Motor neuron (in vitro differentiated cells): ENCODE data around the gene DDX50. TPM values are rescaled to one million over a fixed set of nuclear protein-coding genes. Genes with fewer than 3 reads are reported as not detected.
A peak's percentile ranks its signal among the peaks of the same experiment; 100 is the strongest.
"Not testable (repeated sequence)": the region's sequence is repeated elsewhere in the genome, so short reads cannot be mapped to it uniquely, and the experiment has no call there.

Source experiments
- ATAC-seq, 8 experiments: fragments of 200-7000 bp; cut with Tn5 transposase; replicated peaks in 6 of 8; 2 replicates each; pipeline ENCODE4 v1.8.0; 2021; ENCODE audit warnings: mild to moderate bottlenecking in 8 of 8, moderate library complexity in 8 of 8
- H3K27ac ChIP-seq, 2 donors: fragments of 250-450 bp; sonication (Bioruptor Pico); 2 replicates each; pipeline ENCODE4 v1.9.0; 2021; ENCODE audit warnings: antibody characterized with exemption in 2 of 2, mild to moderate bottlenecking in 2 of 2, moderate library complexity in 1 of 2
- H3K4me1 ChIP-seq, 2 donors: fragments of 250-450 bp; sonication (Bioruptor Pico); replicated peaks in 1 of 2; 2 replicates each; pipeline ENCODE4 v1.6.1; 2021; ENCODE audit warnings: antibody characterized with exemption in 2 of 2, mild to moderate bottlenecking in 2 of 2, moderate library complexity in 1 of 2
- H3K4me3 ChIP-seq, 5 donors: fragments of 250-450 bp; sonication (Bioruptor Pico); 2 replicates each; pipeline ENCODE4 v1.9.0; 2021; ENCODE audit warnings: antibody characterized with exemption in 5 of 5, mild to moderate bottlenecking in 5 of 5, moderate library complexity in 4 of 5
- WGBS, 10 experiments: fragments of 450-650 bp; shearing (Covaris generic); methylation state at CpG; one replicate each; pipeline ENCODE4 v1.0.0; 2022; 5-methylcytosine and 5-hydroxymethylcytosine counted together
- in situ Hi-C, 9 experiments: fragments of 400-800 bp; cut with MboI; loops; one replicate each; pipeline ENCODE4 v1.15.0; 2021; ENCODE audit warnings: low sequenced_read_pairs in 9 of 9, low pct_unique_long_range_greater_than_20kb in 2 of 9; ENCODE audit not compliant: unreplicated experiment in 9 of 9
- total RNA-seq, 8 experiments: library from RNA; unstranded; fragments of 300-600 nt; gene quantifications; 2 replicates each; pipeline versions ENCODE4 v1.2.3 to v1.2.4, GENCODE V29; 2022

The DDX50 gene
- total RNA-seq, result 10 to 100 TPM; 38.5 to 65.7 (median 52.9) TPM

GRCh38 chr10:68901105-68901927 is at the start of gene DDX50:
TSS of gene DDX50 (plus strand) at chr10:68901315. CDS start at chr10:68901385, 70 bp downstream.
- H3K4me1 ChIP-seq, result peaks cover 9 to 16% of the 10 kb centered on the region in 2 donors
- WGBS, 10 experiments, result 0 to 9% (median 0%) methylated on average over 1 to 25 of the region's 47 CpGs; no CpG with 5 or more reads in 2 of the 10 experiments
- in situ Hi-C loops, result loop anchor here in 1 of 9 experiments (25.0 kb wide), 1 partner anchor 164 kb away; no protein-coding TSS in a partner anchor
- peak within 1 kb of the TSS; percentile 98 to 99 for H3K27ac ChIP-seq
- peak within 1 kb of the TSS; percentile 73 to 88 (median 80) for H3K4me3 ChIP-seq
- ATAC-seq, result peak; percentile 90 to 96 (median 93)

GRCh38 chr10:68856352-68856751 is 44.8 kb upstream of the DDX50 start:
- peak in 1 of 8 experiments; percentile 29 for ATAC-seq
- H3K27ac ChIP-seq, result no peak overlapping the region
- H3K4me1 ChIP-seq, result no peaks in the 10 kb centered on the region
- no peak overlapping the region for H3K4me3 ChIP-seq
- WGBS, 10 experiments, result 40 to 100% (median 60%) methylated on average over 1 to 4 of the region's 6 CpGs; no CpG with 5 or more reads in 1 of the 10 experiments
- in situ Hi-C loops, result no loop called here

- WGBS, 10 experiments, result 56 to 88% (median 80%) methylated on average over 1 to 2 of the region's 2 CpGs; no CpG with 5 or more reads in 5 of the 10 experiments
- in situ Hi-C loops, result no loop called here
- Histone ChIP-seq H3K4me1 (no peaks in the 10 kb centered on the region), H3K27ac (no peak overlapping the region), H3K4me3 (no peak overlapping the region)
- peak in 3 of 8 experiments; percentile 49 to 78 (median 72) for ATAC-seq
Measured at GRCh38 chr10:68857005-68857404, 44.1 kb upstream of the DDX50 start.

- Histone ChIP-seq H3K4me1 (no peaks in the 10 kb centered on the region), H3K4me3 (no peak overlapping the region), H3K27ac (no peak overlapping the region)
- WGBS, 10 experiments, result 0 to 100% (median 83%) methylated on average over 1 to 5 of the region's 5 CpGs; no CpG with 5 or more reads in 1 of the 10 experiments
- in situ Hi-C loops, result no loop called here
- no peak for ATAC-seq
Measured at GRCh38 chr10:68861253-68861652, 39.9 kb upstream of the DDX50 start.

- H3K4me1 ChIP-seq, result no peaks in the 10 kb centered on the region
- in situ Hi-C loops, result no loop called here
- ATAC-seq, result no peak
- no peak overlapping the region for H3K27ac ChIP-seq
- H3K4me3 ChIP-seq, result no peak overlapping the region
- 20 to 100% (median 80%) methylated on average over 1 of the region's 1 CpG; no CpG with 5 or more reads in 5 of the 10 experiments for WGBS, 10 experiments
Measured at GRCh38 chr10:68864611-68865010, 36.5 kb upstream of the DDX50 start.

GRCh38 chr10:68868173-68868572 is 32.9 kb upstream of the DDX50 start:
- in situ Hi-C loops, ATAC-seq, H3K4me1 ChIP-seq, H3K27ac ChIP-seq, H3K4me3 ChIP-seq: not testable (repeated sequence)
- 70 to 100% (median 87%) methylated on average over 1 to 8 of the region's 8 CpGs; no CpG with 5 or more reads in 2 of the 10 experiments for WGBS, 10 experiments

- Histone ChIP-seq H3K4me3 (no peak overlapping the region), H3K4me1 (peaks cover 6 to 7% of the 10 kb centered on the region in 2 donors), H3K27ac (no peak overlapping the region)
- 0 to 70% (median 50%) methylated on average over 1 to 2 of the region's 2 CpGs; no CpG with 5 or more reads in 1 of the 10 experiments for WGBS, 10 experiments
- ATAC-seq, result no peak
- in situ Hi-C loops, result no loop called here
Measured at GRCh38 chr10:68869623-68870022, 31.5 kb upstream of the DDX50 start.

GRCh38 chr10:68870061-68870460 is 31.1 kb upstream of the DDX50 start:
- Histone ChIP-seq H3K4me3 (no peak overlapping the region), H3K27ac (no peak overlapping the region), H3K4me1 (peaks cover 6 to 7% of the 10 kb centered on the region in 2 donors)
- 0 to 93% (median 78%) methylated on average over 1 to 2 of the region's 2 CpGs; no CpG with 5 or more reads in 2 of the 10 experiments for WGBS, 10 experiments
- in situ Hi-C loops, result no loop called here
- no peak for ATAC-seq

- Histone ChIP-seq H3K4me3 (no peak overlapping the region), H3K27ac (peak overlapping the region in 1 of 2 donors; percentile 25), H3K4me1 (peaks cover 6 to 7% of the 10 kb centered on the region in 2 donors)
- in situ Hi-C loops, result no loop called here
- no peak for ATAC-seq
- 0 to 100% (median 57%) methylated on average over 1 to 3 of the region's 3 CpGs for WGBS, 10 experiments
Measured at GRCh38 chr10:68870545-68871104, 30.5 kb upstream of the DDX50 start.

- ATAC-seq, result peak; percentile 23 to 86 (median 74)
- WGBS, 10 experiments, result 0 to 50% (median 7%) methylated on average over 1 to 5 of the region's 6 CpGs; no CpG with 5 or more reads in 2 of the 10 experiments
- H3K4me3 ChIP-seq, result no peak overlapping the region
- in situ Hi-C loops, result no loop called here
- peak overlapping the region in 1 of 2 donors; percentile 25 for H3K27ac ChIP-seq
- H3K4me1 ChIP-seq, result peaks cover 7% of the 10 kb centered on the region in 2 donors
Measured at GRCh38 chr10:68871105-68871711, 29.9 kb upstream of the DDX50 start.

GRCh38 chr10:68871731-68872342 is 29.3 kb upstream of the DDX50 start:
- WGBS, 10 experiments, result 13 to 44% (median 33%) methylated on average over 2 to 5 of the region's 5 CpGs
- H3K4me1 ChIP-seq, result peaks cover 12 to 14% of the 10 kb centered on the region in 2 donors
- ATAC-seq, result peak in 6 of 8 experiments; percentile 32 to 96 (median 70)
- in situ Hi-C loops, result no loop called here
- no peak overlapping the region for H3K4me3 ChIP-seq
- H3K27ac ChIP-seq, result no peak overlapping the region

- peaks cover 17 to 29% of the 10 kb centered on the region in 2 donors for H3K4me1 ChIP-seq
- no peak overlapping the region for H3K27ac ChIP-seq
- WGBS, 10 experiments, result 11 to 80% (median 45%) methylated on average over 1 to 13 of the region's 15 CpGs
- peak in 5 of 8 experiments; percentile 45 to 91 (median 76) for ATAC-seq
- H3K4me3 ChIP-seq, result no peak overlapping the region
- in situ Hi-C loops, result loop anchor here in 2 of 9 experiments (25.0 kb wide), 2 partner anchors 89 to 339 kb away; partner anchors contain the start of gene SLC25A16 (in 1 of the 2)
Measured at GRCh38 chr10:68876246-68877138, 24.6 kb upstream of the DDX50 start.
